Ectodermal cell (in vitro differentiated cells): ENCODE measurements around the gene FRAS1. TPM values are rescaled to one million over a fixed set of nuclear protein-coding genes. Genes with fewer than 3 reads are reported as not detected.
"Not testable (repeated sequence)": the region's sequence is repeated elsewhere in the genome, so short reads cannot be mapped to it uniquely, and the experiment has no call there.

Experiments
- H3K27ac ChIP-seq: 2 replicates; pipeline ENCODE4 v1.7.0; 2013; ENCODE audit warnings: mild to moderate bottlenecking, low read depth, low read length; ENCODE audit not compliant: insufficient read depth, poor library complexity, severe bottlenecking
- H3K27me3 ChIP-seq: 2 replicates; pipeline ENCODE4 v1.7.0; 2013; ENCODE audit warnings: mild to moderate bottlenecking, low read length; ENCODE audit not compliant: insufficient read depth, control insufficient read depth, poor library complexity, severe bottlenecking
- H3K36me3 ChIP-seq: one replicate; pipeline ENCODE4 v1.7.0; 2013; ENCODE audit warnings: low read length; ENCODE audit not compliant: control insufficient read depth, insufficient read depth
- H3K4me1 ChIP-seq: one replicate; pipeline ENCODE4 v1.7.0; 2013; ENCODE audit warnings: low read length; ENCODE audit not compliant: control insufficient read depth, insufficient read depth
- H3K4me3 ChIP-seq: 2 replicates; pipeline ENCODE4 v1.7.0; 2013; ENCODE audit warnings: low read depth, low read length, control low read depth; ENCODE audit not compliant: insufficient read depth
- H3K9me3 ChIP-seq: 2 replicates; pipeline ENCODE4 v1.7.0; 2013; ENCODE audit warnings: mild to moderate bottlenecking, low read length, moderate library complexity; ENCODE audit not compliant: control insufficient read depth
- WGBS, 2 experiments: methylation state at CpG; one replicate each; pipeline ENCODE4 v1.1.7; 2013; ENCODE audit warnings: missing lambda C conversion rate in 2 of 2; 5-methylcytosine and 5-hydroxymethylcytosine counted together
- polyA plus RNA-seq, 4 experiments: library from polyadenylated mRNA; stranded (reverse); fragments of 50-300 nt; gene quantifications; one replicate each; pipeline ENCODE4 v1.2.3, GENCODE V29; 2013

FRAS1 gene
- 19.9 TPM for polyA plus RNA-seq (2013, experiment 1 of 4)
- 28.5 TPM for polyA plus RNA-seq (2013, experiment 2 of 4)
- polyA plus RNA-seq (2013, experiment 3 of 4), result 18.3 TPM
- 25.2 TPM for polyA plus RNA-seq (2013, experiment 4 of 4)

GRCh38 chr4:78057135-78057599 lies at the start of gene FRAS1:
Gene FRAS1, plus strand, starts transcription at chr4:78057323. Its CDS starts 687 bp downstream, at chr4:78058010.
- no peaks in the 10 kb centered on the region for H3K9me3 ChIP-seq
- H3K27me3 ChIP-seq, result no peaks in the 10 kb centered on the region
- peak within 1 kb of the TSS; percentile 92 for H3K27ac ChIP-seq
- H3K4me3 ChIP-seq, result peak within 1 kb of the TSS; percentile 73
- 0% methylated on average over 39 of the region's 39 CpGs for WGBS, 2 experiments
- H3K4me1 ChIP-seq, result peaks cover 5% of the 10 kb centered on the region
- no peaks in the 10 kb centered on the region for H3K36me3 ChIP-seq

DNA sequence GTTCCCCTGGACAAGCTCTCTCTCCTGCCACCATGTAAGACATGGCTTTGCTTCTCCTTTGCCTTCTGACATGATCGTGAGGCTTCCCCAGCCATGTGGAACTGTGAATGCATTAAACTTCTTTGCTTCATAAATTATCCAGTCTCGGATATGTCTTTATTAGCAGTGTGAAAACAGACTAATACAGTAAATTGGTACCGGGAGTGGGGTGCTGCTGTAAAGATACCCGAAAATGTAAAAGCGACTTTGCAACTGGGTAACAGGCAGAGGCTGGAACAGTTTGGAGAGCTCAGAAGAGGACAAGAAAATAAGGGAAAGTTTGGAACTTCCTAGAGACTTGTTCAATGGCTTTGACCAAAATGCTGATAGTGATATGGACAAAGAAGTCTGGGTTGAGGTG lies 46.1 kb upstream of the FRAS1 start:
- 96% methylated on average over 5 of the region's 5 CpGs for WGBS, 2 experiments
- H3K4me1 ChIP-seq, H3K36me3 ChIP-seq, H3K9me3 ChIP-seq, H3K4me3 ChIP-seq, H3K27me3 ChIP-seq, H3K27ac ChIP-seq: not testable (repeated sequence)

- no peak overlapping the region for H3K27ac ChIP-seq
- 93 to 94% methylated on average over 8 to 10 of the region's 10 CpGs for WGBS, 2 experiments
- H3K36me3 ChIP-seq, result no peaks in the 10 kb centered on the region
- no peak overlapping the region for H3K4me3 ChIP-seq
- H3K4me1 ChIP-seq, result no peaks in the 10 kb centered on the region
- no peaks in the 10 kb centered on the region for H3K27me3 ChIP-seq
- no peaks in the 10 kb centered on the region for H3K9me3 ChIP-seq
Measured at GRCh38 chr4:78014889-78015886, 41.9 kb upstream of the FRAS1 start.

DNA sequence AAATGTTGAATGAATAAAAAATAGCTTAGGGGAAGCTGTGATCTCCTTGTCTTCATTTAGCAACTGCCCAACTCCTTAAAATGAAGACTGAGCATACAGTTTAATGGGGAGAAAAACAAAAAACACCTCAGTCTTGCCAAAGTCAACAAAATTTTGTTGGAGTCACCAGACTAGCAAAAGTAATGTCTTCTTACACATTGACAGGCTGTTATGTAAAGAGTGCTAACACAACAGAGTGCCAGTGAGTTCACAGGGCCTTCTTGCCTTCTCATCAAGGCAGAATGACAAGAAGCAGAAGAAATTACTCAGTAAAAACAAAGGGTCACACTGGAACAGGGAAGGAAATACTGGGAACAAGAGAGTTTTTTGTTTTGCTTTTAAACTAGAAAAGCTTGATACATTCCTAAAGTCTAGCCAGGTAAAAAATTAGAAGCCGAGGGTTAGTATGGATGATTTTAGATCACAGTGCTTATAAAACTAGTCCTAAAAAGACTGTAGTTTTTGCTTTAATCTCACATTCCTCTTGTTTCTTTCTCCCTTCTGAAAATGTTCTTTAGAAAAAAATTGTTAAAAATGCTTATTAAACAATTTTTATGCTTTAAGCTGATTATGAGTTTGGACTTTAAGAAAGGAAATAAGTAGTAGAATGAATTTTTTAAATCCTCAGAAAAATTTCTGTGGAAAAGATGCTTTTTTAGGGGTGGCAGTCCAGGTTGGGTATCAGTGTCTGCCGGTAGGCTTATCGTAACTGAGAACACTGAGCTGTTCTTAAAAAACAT lies 38.7 kb upstream of the FRAS1 start:
- Histone ChIP-seq H3K27ac (no peak overlapping the region), H3K27me3 (no peaks in the 10 kb centered on the region), H3K4me1 (no peaks in the 10 kb centered on the region), H3K9me3 (no peaks in the 10 kb centered on the region), H3K4me3 (no peak overlapping the region), H3K36me3 (no peaks in the 10 kb centered on the region)
- WGBS, 2 experiments, result 97 to 100% methylated on average over 2 of the region's 3 CpGs

DNA sequence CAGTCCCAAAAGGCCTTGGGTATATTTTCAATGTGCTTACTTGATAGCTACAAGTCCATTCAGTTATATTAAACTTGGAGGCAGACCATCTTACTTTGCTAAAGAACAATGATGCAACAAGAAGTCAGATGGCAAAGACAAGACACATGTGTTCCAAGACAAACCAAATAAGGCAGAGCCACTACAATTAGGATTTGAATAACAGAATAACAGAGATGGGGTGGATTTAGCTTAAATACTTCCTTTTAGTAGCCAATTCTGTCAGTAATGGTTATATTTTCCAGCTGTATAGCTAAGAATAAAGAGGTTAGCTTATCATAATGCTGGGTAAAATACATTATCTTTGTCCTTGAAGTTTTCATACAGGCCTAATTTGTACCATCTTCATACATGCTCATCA lies 37.7 kb upstream of the FRAS1 start:
- Histone ChIP-seq H3K4me3 (no peak overlapping the region), H3K27me3 (no peaks in the 10 kb centered on the region), H3K36me3 (no peaks in the 10 kb centered on the region), H3K27ac (no peak overlapping the region), H3K4me1 (no peaks in the 10 kb centered on the region), H3K9me3 (no peaks in the 10 kb centered on the region)

DNA sequence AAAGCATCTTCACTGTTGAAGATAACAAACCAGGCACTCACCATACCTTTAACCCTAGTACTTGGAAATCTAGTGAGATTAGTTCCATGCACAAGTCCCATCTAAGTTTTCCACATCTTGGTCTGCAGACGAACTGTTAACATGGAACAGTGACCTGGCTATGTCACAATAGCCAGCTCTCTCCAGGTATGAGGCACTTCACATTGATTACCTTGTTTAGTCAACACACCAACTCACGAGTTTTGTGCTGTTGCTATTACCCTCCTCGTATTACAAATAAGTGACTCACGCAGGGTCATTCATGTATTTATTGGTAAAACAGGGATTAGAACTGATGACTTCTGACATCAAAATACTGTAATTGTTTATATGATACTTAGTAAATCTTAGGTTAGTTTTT lies 36.4 kb upstream of the FRAS1 start:
- Histone ChIP-seq H3K27ac (no peak overlapping the region), H3K9me3 (no peaks in the 10 kb centered on the region), H3K27me3 (no peaks in the 10 kb centered on the region), H3K4me3 (no peak overlapping the region), H3K4me1 (no peaks in the 10 kb centered on the region), H3K36me3 (no peaks in the 10 kb centered on the region)
- WGBS, 2 experiments, result 85 to 93% methylated on average over 3 to 4 of the region's 4 CpGs

DNA sequence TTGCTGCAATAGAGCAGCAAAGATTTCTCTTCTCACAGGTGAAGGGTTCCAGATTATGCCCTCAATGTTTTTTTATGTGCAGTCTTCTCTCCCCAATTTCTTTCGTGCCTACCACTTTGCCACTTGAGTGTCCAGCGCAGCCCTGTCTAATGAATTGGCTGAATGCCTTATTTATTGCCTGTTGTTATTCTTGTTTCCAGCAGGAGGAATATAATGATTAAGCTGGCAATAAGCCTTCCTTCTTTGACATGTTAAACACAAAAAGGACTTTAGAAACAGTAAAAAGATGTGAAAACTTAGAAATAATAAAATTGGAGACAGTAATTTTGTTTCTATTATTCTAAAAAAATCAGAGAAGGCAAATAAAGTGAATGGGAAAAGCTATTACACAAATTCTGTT lies 34.6 kb upstream of the FRAS1 start:
- WGBS, 2 experiments, result 90 to 91% methylated on average over 1 to 2 of the region's 2 CpGs
- H3K27me3 ChIP-seq, result no peaks in the 10 kb centered on the region
- no peak overlapping the region for H3K4me3 ChIP-seq
- no peaks in the 10 kb centered on the region for H3K4me1 ChIP-seq
- no peak overlapping the region for H3K27ac ChIP-seq
- no peaks in the 10 kb centered on the region for H3K36me3 ChIP-seq
- H3K9me3 ChIP-seq, result no peaks in the 10 kb centered on the region

DNA sequence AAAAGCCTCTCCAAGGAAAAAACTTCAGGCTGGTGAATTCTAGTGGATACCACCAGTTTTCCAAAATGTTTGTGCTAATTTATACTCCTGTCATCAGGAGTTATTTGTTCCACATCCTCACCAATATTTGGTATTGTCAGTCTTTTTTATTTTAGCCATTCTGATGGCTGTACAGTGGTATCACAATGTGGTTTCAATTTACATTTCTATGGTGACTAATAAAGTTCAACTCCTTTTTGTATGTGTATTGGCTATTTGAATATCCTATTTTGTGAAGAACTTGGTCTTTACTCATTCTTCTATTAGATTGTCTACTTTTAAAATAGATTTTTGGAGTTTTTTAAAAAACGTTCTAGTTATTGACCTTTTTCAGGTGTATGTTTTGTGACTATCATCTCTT lies 33.0 kb upstream of the FRAS1 start:
- no CpG with 5 or more reads among the region's 1 CpG for WGBS, 2 experiments
- Histone ChIP-seq H3K4me1 (no peaks in the 10 kb centered on the region), H3K36me3 (no peaks in the 10 kb centered on the region), H3K27ac (no peak overlapping the region), H3K27me3 (no peaks in the 10 kb centered on the region), H3K9me3 (no peaks in the 10 kb centered on the region), H3K4me3 (no peak overlapping the region)

- no peaks in the 10 kb centered on the region for H3K36me3 ChIP-seq
- no peak overlapping the region for H3K27ac ChIP-seq
- H3K4me3 ChIP-seq, result no peak overlapping the region
- no peaks in the 10 kb centered on the region for H3K4me1 ChIP-seq
- no peaks in the 10 kb centered on the region for H3K27me3 ChIP-seq
- H3K9me3 ChIP-seq, result no peaks in the 10 kb centered on the region
- WGBS, 2 experiments, result 90 to 96% methylated on average over 3 of the region's 3 CpGs
Measured at GRCh38 chr4:78024576-78025091, 32.5 kb upstream of the FRAS1 start.
